HG03520 (cell line): ENCODE results near the gene PSMF1.
"Not testable (repeated sequence)": the region's sequence is repeated elsewhere in the genome, so short reads cannot be mapped to it uniquely, and the experiment has no call there.

Experiments
- ATAC-seq: cut with Tn5 transposase; IDR thresholded peaks from one replicate; pipeline ENCODE4 v1.9.1; 2021; ENCODE audit warnings: mild to moderate bottlenecking, moderate library complexity; ENCODE audit not compliant: unreplicated experiment

Gene PSMF1

DNA sequence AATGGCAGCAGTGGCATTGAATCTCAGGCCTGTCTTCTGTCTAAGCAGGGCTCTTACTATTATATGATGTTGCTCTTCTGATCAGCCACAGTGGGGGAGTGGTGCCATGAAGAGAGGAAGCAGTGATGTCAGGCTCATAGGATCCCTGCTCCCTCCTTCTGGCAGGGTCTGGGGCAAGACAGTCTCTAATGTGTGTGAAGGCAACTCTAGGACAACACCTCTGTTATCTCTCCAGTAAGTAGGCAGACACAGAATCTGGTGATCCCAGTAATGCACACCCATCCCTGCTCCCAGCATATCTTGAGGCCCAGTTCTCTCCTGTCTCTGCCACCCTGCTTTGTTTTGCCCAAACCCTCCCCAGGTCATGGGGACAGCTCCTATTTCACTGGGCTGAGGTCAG lies 93.6 kb downstream of the PSMF1 start:
- no peak for ATAC-seq

DNA sequence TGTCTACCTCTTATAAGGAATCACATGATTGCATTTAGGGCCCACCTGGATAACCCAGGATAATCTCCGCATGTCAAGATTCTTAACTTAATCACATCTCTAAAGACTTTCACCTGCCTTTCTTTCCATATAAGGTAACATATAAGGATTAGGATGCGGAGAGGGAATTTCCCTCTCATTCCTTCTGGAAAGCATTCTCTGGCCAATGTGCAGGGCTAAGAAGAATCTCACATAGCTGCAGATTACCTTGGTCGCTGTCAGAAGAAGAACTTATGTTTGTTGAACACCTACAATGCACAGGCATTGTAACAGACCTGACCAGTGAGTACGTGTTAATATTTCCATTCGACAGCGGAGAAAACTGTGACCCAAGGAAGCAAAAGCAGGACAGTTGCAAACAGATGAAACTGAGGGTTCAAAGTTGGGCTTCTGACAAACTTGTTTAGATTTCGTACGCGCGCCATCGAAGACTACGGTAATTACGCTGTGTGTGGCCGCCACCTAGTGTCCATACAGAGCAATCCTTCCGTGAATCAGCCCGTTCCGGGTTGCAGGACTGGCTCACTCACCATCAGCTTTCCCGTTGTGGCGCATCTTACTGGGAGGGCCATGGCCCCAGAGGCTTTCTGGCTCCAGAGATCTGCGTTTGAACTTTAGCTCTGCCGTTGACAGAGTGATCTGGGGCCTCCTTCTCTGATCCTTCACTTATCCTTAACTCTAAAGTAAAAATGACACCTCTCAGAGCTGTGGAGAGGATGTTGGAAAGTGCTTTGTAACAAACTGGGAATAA lies 94.4 kb downstream of the PSMF1 start:
- no peak for ATAC-seq

DNA sequence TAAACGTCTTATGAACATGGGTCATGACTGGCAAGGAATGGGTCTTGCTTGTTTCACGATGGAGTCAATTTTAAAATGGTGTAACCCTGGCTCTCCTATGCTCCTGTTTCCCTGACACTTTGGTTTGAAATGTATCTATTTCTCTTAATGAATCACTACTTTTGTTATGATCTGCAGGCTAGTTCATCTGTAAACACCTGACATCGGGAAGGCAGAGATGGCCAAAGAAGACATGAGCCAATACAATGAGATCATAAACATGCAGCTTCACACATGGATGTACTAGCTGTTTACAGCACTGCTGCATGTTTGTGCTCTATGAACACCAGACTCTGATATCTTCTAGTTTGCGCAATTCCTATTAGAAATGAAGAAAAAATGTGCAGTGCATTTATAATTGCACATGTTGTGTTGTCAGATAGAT lies 96.4 kb downstream of the PSMF1 start:
- ATAC-seq = no peak

DNA sequence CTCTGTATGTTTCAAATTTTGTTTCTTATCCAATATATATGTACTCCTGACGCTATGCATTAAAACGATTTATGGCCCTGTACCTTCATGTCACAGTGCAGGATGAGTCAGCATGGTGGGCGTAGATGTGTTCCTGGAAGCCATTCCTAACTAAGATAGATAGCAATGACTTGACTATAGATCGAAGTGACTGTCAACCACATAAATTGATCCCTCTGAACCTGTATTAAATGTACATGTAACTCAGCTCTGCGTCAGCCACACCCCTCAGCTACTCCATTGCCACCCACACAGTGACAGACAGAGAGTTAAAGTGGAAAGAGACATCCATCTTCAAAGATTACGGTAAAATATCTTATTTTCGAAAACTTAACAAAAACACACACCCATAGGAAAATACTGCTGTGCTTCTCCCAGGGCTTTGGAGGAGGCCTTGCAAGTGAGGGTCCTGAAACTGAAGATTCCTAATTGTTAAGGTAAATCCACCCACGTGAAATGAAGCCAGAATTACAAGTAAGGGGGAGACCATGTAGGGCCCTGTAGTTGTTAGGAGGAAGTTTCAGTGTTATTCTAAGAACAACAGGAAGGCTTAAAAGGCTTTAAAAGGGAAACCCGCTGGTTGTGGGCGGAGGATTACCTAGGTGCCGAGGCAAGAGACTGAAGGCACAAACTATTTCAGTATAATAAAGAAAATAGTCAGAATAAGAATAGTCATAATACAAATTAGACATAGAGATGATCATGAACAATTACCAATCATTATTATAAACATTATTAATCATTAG lies 97.2 kb downstream of the PSMF1 start:
- no peak for ATAC-seq

DNA sequence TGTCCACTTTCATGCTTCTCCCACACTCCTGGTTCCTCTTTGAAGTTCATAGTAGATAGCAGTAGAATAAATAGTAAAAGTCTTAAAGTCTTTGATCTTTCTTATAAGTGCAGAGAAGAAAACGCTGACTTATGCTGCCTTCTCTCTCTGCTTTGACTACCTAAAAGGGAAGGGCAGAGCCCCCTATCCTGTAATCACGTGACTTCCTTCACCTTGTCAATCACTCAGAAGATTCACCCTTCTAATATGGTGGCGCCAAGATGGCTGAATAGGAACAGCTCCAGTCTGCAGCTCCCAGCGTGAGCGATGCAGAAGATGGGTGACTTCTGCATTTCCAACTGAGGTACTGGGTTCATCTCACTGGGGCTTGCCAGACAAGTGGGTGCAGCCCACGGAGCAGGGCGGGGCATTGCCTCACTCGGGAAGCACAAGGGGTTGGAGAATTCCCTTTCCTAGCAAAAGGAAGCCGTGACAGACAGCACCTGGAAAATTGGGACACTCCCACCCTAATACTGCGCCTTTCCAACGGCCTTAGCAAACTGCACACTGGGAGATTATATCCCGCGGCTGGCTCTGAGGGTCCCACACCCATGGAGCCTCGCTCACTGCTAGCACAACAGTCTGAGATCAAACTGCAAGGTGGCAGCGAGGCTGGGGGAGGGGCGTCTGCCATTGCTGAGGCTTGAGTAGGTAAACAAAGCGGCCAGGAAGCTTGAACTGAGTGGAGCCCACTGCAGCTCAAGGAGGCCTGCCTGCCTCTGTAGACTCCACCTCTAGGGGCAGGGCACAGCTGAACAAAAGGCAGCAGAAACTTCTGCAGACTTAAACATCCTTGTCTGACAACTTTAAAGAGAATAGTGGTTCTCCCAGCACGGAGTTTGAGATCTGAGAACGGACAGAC lies 98.4 kb downstream of the PSMF1 start:
- not testable (repeated sequence) for ATAC-seq
